DND-41 (cell line): ENCODE measurements around the gene ALDH2.

Experiments used
- CTCF ChIP-seq: IDR thresholded peaks from 2 replicates; pipeline ENCODE4 v1.5.1; 2012; ENCODE audit warnings: borderline replicate concordance, low read length, moderate library complexity, mild to moderate bottlenecking; ENCODE audit not compliant: poor library complexity, severe bottlenecking; ENCODE audit errors: extremely low read depth
- EZH2 ChIP-seq: IDR thresholded peaks from 3 replicates; pipeline ENCODE4 v1.6.1; 2012; ENCODE audit warnings: borderline replicate concordance, low read depth, mild to moderate bottlenecking, moderate library complexity, low read length, inconsistent platforms; ENCODE audit not compliant: severe bottlenecking

- TF ChIP-seq CTCF (no peak), EZH2 (no peak)
Measured at GRCh38 chr12:111756196-111756595, 10.5 kb upstream of the ALDH2 start.
